ENCODE results near the gene PSMG3. TPM values are rescaled to one million over a fixed set of nuclear protein-coding genes. Genes with fewer than 3 reads are reported as not detected.

The PSMG3 gene
- total RNA-seq, 4 donors from 2014 or later: 33.0 to 67.5 (median 47.7) TPM

- TF ChIP-seq, protein P1, sequence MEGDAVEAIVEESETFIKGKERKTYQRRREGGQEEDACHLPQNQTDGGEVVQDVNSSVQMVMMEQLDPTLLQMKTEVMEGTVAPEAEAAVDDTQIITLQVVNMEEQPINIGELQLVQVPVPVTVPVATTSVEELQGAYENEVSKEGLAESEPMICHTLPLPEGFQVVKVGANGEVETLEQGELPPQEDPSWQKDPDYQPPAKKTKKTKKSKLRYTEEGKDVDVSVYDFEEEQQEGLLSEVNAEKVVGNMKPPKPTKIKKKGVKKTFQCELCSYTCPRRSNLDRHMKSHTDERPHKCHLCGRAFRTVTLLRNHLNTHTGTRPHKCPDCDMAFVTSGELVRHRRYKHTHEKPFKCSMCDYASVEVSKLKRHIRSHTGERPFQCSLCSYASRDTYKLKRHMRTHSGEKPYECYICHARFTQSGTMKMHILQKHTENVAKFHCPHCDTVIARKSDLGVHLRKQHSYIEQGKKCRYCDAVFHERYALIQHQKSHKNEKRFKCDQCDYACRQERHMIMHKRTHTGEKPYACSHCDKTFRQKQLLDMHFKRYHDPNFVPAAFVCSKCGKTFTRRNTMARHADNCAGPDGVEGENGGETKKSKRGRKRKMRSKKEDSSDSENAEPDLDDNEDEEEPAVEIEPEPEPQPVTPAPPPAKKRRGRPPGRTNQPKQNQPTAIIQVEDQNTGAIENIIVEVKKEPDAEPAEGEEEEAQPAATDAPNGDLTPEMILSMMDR (IDR thresholded peaks at IDR 0.05): no peak
- no peak for TF ChIP-seq POLR2A (IDR thresholded peaks at IDR 0.05)
- H3K27me3 ChIP-seq: no peaks in the 10 kb centered on the region
These were observed 29.3 kb upstream of the PSMG3 start for GRCh38 chr7:1598961-1599639.

DNA sequence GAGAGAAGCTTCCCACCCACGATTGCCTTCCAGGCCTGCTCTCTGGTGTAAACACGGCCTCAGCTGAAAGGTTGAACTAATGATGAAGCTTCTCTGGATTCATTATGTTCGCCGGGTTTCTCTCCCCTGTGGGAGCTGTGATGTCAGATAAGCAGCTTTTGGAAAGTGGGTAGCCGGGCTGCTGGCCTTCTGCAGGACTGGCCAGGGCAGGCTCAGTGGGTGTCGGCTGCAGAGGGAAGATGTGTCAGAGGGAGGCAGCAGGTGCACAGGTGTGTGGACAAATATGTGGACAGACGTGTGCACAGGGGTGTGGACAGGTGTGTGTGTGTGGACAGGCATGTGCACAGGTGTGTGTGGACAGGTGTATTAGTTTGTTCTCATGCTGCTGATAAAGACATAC is 28.5 kb upstream of the PSMG3 start:
- no peak overlapping the region for H3K4me3 ChIP-seq
- H3K36me3 ChIP-seq: no peaks in the 10 kb centered on the region
- TF ChIP-seq POLR2A (IDR thresholded peaks at IDR 0.05): no peak
- TF ChIP-seq, protein P1 (IDR thresholded peaks at IDR 0.05): no peak
- DNase-seq: no peak
- no peaks in the 10 kb centered on the region for H3K4me1 ChIP-seq
- H3K9me3 ChIP-seq: no peaks in the 10 kb centered on the region
- H3K27ac ChIP-seq: no peak overlapping the region
- H3K27me3 ChIP-seq: no peaks in the 10 kb centered on the region

More at GRCh38 chr7:1598961-1599639, 29.3 kb upstream of the PSMG3 start:
- H3K9me3 ChIP-seq: no peaks in the 10 kb centered on the region
- no peaks in the 10 kb centered on the region for H3K4me1 ChIP-seq
- no peak overlapping the region for H3K4me3 ChIP-seq
- no peaks in the 10 kb centered on the region for H3K36me3 ChIP-seq
- DNase-seq: no peak
- no peak overlapping the region for H3K27ac ChIP-seq

- Histone ChIP-seq H3K27ac (no peak overlapping the region), H3K27me3 (no peaks in the 10 kb centered on the region), H3K36me3 (no peaks in the 10 kb centered on the region), H3K9me3 (no peaks in the 10 kb centered on the region), H3K4me1 (no peaks in the 10 kb centered on the region), H3K4me3 (no peak overlapping the region)
- DNase-seq: no peak
- no peak for TF ChIP-seq POLR2A (IDR thresholded peaks at IDR 0.05)
- TF ChIP-seq, protein P1 (IDR thresholded peaks at IDR 0.05): no peak
These were observed 28.0 kb upstream of the PSMG3 start for GRCh38 chr7:1597791-1598190.

DNA sequence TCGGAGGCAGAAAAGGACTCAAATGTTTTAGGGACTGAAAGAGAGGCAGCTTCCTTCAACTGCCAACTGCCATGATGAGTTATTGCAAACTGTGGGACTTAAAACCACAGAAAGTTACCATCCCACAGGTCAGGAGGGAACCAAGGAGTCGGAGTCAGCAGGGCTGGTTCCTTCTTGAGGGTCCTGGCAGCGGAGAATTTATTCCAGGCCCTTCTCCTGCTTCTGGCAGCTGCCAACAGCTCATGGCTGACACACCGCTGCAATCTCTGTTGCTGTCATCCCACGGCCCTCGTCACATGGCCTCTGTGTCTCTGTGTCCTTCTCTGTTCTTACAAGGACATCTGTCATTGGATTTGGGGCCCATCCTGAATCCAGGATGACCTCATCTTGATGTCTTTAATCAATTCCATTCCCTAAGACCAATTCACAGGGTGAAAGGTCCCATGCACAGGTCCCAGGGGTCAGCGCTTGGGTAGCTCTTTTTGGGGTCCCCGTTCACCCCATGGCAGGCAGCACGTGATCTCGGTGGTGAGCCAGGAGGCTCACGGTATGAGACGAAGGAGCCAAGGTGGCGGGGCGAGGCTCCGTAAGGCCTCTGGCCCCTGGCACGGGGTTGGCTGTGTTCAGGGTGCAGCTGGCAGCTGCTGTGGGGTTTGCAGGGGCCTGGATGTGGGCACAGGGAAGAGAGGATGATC is 27.4 kb upstream of the PSMG3 start:
- H3K27ac ChIP-seq: no peak overlapping the region
- TF ChIP-seq POLR2A (IDR thresholded peaks at IDR 0.05): no peak
- TF ChIP-seq, protein P1 (IDR thresholded peaks at IDR 0.05): no peak
- H3K36me3 ChIP-seq: no peaks in the 10 kb centered on the region
- DNase-seq: no peak
- H3K27me3 ChIP-seq: no peaks in the 10 kb centered on the region
- no peaks in the 10 kb centered on the region for H3K9me3 ChIP-seq
- peaks cover 0 to 5% (median 0%) of the 10 kb centered on the region in 4 donors for H3K4me1 ChIP-seq
- no peak overlapping the region for H3K4me3 ChIP-seq

- H3K9me3 ChIP-seq: no peaks in the 10 kb centered on the region
- H3K4me1 ChIP-seq: peaks cover 0 to 9% (median 0%) of the 10 kb centered on the region in 4 donors
- no peak overlapping the region for H3K4me3 ChIP-seq
- no peak for TF ChIP-seq POLR2A (IDR thresholded peaks at IDR 0.05)
- TF ChIP-seq, protein P1 (IDR thresholded peaks at IDR 0.05): no peak
- no peaks in the 10 kb centered on the region for H3K27me3 ChIP-seq
- H3K36me3 ChIP-seq: no peaks in the 10 kb centered on the region
- no peak for DNase-seq
- no peak overlapping the region for H3K27ac ChIP-seq
These were observed 26.6 kb upstream of the PSMG3 start for GRCh38 chr7:1596181-1597043.

Measured in Peyer's patch (tissue), 4 donors.